ENCODE results near the gene SLC31A1.

DNA sequence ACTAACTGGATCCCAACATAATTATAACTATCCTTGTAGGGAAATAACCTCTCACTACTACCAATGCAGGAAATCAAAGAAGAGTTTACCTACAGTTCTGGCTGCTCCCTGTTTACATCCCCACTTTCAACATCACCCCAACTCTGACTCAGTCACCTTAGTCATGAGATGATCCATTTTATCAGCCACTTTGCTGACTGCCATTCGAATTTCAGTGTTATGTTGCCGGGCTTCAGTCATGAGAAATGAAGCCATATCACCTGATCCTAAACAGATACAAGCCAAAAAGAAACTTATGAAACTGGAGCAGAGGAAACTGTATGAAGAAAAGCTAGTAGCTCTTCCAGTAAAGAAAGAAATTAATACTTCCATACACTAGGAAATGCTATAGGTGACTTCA lies 36.8 kb upstream of the SLC31A1 start:
- TF ChIP-seq IKZF1 (IDR thresholded peaks at IDR 0.05) (no peak), ASH2L (IDR thresholded peaks at IDR 0.05; ENCODE audit: insufficient read length, low read depth, low read length) (no peak), ZNF724P (CRISPR knock-in tag; IDR thresholded peaks at IDR 0.05; ENCODE audit: borderline replicate concordance) (no peak), TAF1 (CRISPR knock-in tag; IDR thresholded peaks at IDR 0.05) (no peak), ZNF607 (CRISPR knock-in tag; IDR thresholded peaks at IDR 0.05; ENCODE audit: borderline replicate concordance) (no peak), BHLHE40 (IDR thresholded peaks at IDR 0.05; ENCODE audit: low read length) (no peak), MAFG (CRISPR knock-in tag; IDR thresholded peaks at IDR 0.05) (no peak)
- TF ChIP-seq, protein P1, sequence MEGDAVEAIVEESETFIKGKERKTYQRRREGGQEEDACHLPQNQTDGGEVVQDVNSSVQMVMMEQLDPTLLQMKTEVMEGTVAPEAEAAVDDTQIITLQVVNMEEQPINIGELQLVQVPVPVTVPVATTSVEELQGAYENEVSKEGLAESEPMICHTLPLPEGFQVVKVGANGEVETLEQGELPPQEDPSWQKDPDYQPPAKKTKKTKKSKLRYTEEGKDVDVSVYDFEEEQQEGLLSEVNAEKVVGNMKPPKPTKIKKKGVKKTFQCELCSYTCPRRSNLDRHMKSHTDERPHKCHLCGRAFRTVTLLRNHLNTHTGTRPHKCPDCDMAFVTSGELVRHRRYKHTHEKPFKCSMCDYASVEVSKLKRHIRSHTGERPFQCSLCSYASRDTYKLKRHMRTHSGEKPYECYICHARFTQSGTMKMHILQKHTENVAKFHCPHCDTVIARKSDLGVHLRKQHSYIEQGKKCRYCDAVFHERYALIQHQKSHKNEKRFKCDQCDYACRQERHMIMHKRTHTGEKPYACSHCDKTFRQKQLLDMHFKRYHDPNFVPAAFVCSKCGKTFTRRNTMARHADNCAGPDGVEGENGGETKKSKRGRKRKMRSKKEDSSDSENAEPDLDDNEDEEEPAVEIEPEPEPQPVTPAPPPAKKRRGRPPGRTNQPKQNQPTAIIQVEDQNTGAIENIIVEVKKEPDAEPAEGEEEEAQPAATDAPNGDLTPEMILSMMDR (CRISPR knock-in tag; IDR thresholded peaks at IDR 0.05) = no peak
- TF ChIP-seq, protein P2, sequence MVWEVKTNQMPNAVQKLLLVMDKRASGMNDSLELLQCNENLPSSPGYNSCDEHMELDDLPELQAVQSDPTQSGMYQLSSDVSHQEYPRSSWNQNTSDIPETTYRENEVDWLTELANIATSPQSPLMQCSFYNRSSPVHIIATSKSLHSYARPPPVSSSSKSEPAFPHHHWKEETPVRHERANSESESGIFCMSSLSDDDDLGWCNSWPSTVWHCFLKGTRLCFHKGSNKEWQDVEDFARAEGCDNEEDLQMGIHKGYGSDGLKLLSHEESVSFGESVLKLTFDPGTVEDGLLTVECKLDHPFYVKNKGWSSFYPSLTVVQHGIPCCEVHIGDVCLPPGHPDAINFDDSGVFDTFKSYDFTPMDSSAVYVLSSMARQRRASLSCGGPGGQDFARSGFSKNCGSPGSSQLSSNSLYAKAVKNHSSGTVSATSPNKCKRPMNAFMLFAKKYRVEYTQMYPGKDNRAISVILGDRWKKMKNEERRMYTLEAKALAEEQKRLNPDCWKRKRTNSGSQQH (CRISPR knock-in tag; IDR thresholded peaks at IDR 0.05; ENCODE audit: low read depth) = no peak

Data from HepG2 (cell line).